A673 (cell line): ENCODE measurements around the gene FCMR.

ENCODE experiments used
- CTCF ChIP-seq: fragments of 300-800, 200-600 bp; sonication (generic); conservative IDR thresholded peaks from 2 replicates; pipeline ENCODE4 v1.5.1; 2017; ENCODE audit warnings: low read depth, mild to moderate bottlenecking, antibody characterized with exemption, low read length, moderate library complexity, mixed read lengths
- EZH2 ChIP-seq: fragments of 200-600 bp; sonication (generic); IDR thresholded peaks from 2 replicates; pipeline ENCODE4 v1.6.1; 2017; ENCODE audit warnings: borderline replicate concordance, low read depth, mild to moderate bottlenecking, mixed read lengths, antibody characterized with exemption, low read length; ENCODE audit not compliant: poor library complexity, severe bottlenecking

GRCh38 chr1:206922524-206922923 is 783 bp upstream of the FCMR start:
- TF ChIP-seq CTCF (no peak), EZH2 (no peak)
